WTC11 (cell line): ENCODE measurements around the gene PRELID3B. TPM values are rescaled to one million over a fixed set of nuclear protein-coding genes. Genes with fewer than 3 reads are reported as not detected.

ENCODE experiments used
- CBFB ChIP-seq: sonication (generic); formaldehyde crosslinking; IDR thresholded peaks from 2 replicates; pipeline ENCODE4 v1.8.1; 2022; ENCODE audit warnings: mild to moderate bottlenecking, low read depth, missing genetic modification reagents
- E2F5 ChIP-seq: sonication (generic); formaldehyde crosslinking; IDR thresholded peaks from 2 replicates; pipeline ENCODE4 v1.8.1; 2022; ENCODE audit warnings: mild to moderate bottlenecking, moderate library complexity, missing genetic modification reagents
- ESRRA ChIP-seq: sonication (generic); formaldehyde crosslinking; IDR thresholded peaks from 2 replicates; pipeline ENCODE4 v1.8.1; 2022; ENCODE audit warnings: mild to moderate bottlenecking, missing genetic modification reagents, borderline replicate concordance
- FOXK1 ChIP-seq: sonication (generic); formaldehyde crosslinking; IDR thresholded peaks from 2 replicates; pipeline ENCODE4 v1.8.0; 2022; ENCODE audit warnings: mild to moderate bottlenecking, moderate library complexity, missing genetic modification reagents
- FOXP1 ChIP-seq: sonication (generic); formaldehyde crosslinking; IDR thresholded peaks from 2 replicates; pipeline ENCODE4 v1.8.0; 2022; ENCODE audit warnings: missing genetic modification reagents, mild to moderate bottlenecking, moderate library complexity, borderline replicate concordance
- GABPB1 ChIP-seq: sonication (generic); formaldehyde crosslinking; IDR thresholded peaks from 2 replicates; pipeline ENCODE4 v1.8.1; 2023; ENCODE audit warnings: mild to moderate bottlenecking, missing genetic modification reagents
- GRHL2 ChIP-seq: fragments of 250-450 bp; sonication (Bioruptor Pico); IDR thresholded peaks from 2 replicates; pipeline ENCODE4 v1.8.0; 2022; ENCODE audit warnings: mild to moderate bottlenecking, moderate library complexity; ENCODE audit not compliant: insufficient replicate concordance, severe bottlenecking
- HMGXB4 ChIP-seq: sonication (generic); formaldehyde crosslinking; IDR thresholded peaks from 2 replicates; pipeline ENCODE4 v1.8.1; 2023; ENCODE audit warnings: mild to moderate bottlenecking, moderate library complexity, missing genetic modification reagents
- JAZF1 ChIP-seq: fragments of 250-450 bp; sonication (Bioruptor Pico); IDR thresholded peaks from 2 replicates; pipeline ENCODE4 v1.9.0; 2021; ENCODE audit warnings: moderate library complexity, mild to moderate bottlenecking, inconsistent platforms
- JUN ChIP-seq: sonication (generic); formaldehyde crosslinking; IDR thresholded peaks from 2 replicates; pipeline ENCODE4 v1.8.0; 2023; ENCODE audit warnings: mild to moderate bottlenecking, missing genetic modification reagents
- KAT7 ChIP-seq: sonication (generic); formaldehyde crosslinking; IDR thresholded peaks from 2 replicates; pipeline ENCODE4 v1.8.1; 2023; ENCODE audit warnings: missing genetic modification reagents, mild to moderate bottlenecking, borderline replicate concordance
- MLX ChIP-seq: sonication (generic); formaldehyde crosslinking; IDR thresholded peaks from 2 replicates; pipeline ENCODE4 v1.8.1; 2023; ENCODE audit warnings: mild to moderate bottlenecking, missing genetic modification reagents, moderate library complexity
- MXD4 ChIP-seq: fragments of 250-450 bp; sonication (Bioruptor Pico); IDR thresholded peaks from 2 replicates; pipeline ENCODE4 v1.8.0; 2021; ENCODE audit warnings: mild to moderate bottlenecking, moderate library complexity, borderline replicate concordance
- NFATC4 ChIP-seq: fragments of 250-450 bp; sonication (Bioruptor Pico); IDR thresholded peaks from 2 replicates; pipeline ENCODE4 v1.9.0; 2021; ENCODE audit warnings: mild to moderate bottlenecking
- NFYB ChIP-seq: sonication (generic); formaldehyde crosslinking; conservative IDR thresholded peaks from 2 replicates; pipeline ENCODE4 v1.8.0; 2022; ENCODE audit warnings: low read depth, missing genetic modification reagents
- NR1H2 ChIP-seq: sonication (generic); formaldehyde crosslinking; IDR thresholded peaks from 2 replicates; pipeline ENCODE4 v1.9.0; 2021; ENCODE audit warnings: mild to moderate bottlenecking, moderate library complexity, missing genetic modification reagents
- NR2C2 ChIP-seq: sonication (generic); formaldehyde crosslinking; IDR thresholded peaks from 2 replicates; pipeline ENCODE4 v1.8.0; 2022; ENCODE audit warnings: mild to moderate bottlenecking, missing genetic modification reagents
- PRRX2 ChIP-seq: fragments of 250-450 bp; sonication (Bioruptor Pico); IDR thresholded peaks from 2 replicates; pipeline ENCODE4 v1.8.0; 2021; ENCODE audit warnings: mild to moderate bottlenecking
- SMAD4 ChIP-seq: sonication (generic); formaldehyde crosslinking; IDR thresholded peaks from 2 replicates; pipeline ENCODE4 v1.8.0; 2022; ENCODE audit warnings: mild to moderate bottlenecking, missing genetic modification reagents
- SP1 ChIP-seq: sonication (generic); formaldehyde crosslinking; conservative IDR thresholded peaks from 2 replicates; pipeline ENCODE4 v1.8.1; 2022; ENCODE audit warnings: missing genetic modification reagents
- TEAD1 ChIP-seq: sonication (generic); formaldehyde crosslinking; IDR thresholded peaks from 2 replicates; pipeline ENCODE4 v1.8.0; 2022; ENCODE audit warnings: mild to moderate bottlenecking, missing genetic modification reagents
- TEAD4 ChIP-seq: sonication (generic); formaldehyde crosslinking; IDR thresholded peaks from 2 replicates; pipeline ENCODE4 v1.8.0; 2022; ENCODE audit warnings: mild to moderate bottlenecking, missing genetic modification reagents
- ZNF232 ChIP-seq: sonication (generic); formaldehyde crosslinking; IDR thresholded peaks from 2 replicates; pipeline ENCODE4 v1.8.0; 2022; ENCODE audit warnings: mild to moderate bottlenecking, missing genetic modification reagents
- ZNF396 ChIP-seq: fragments of 250-450 bp; sonication (Bioruptor Pico); IDR thresholded peaks from 2 replicates; pipeline ENCODE4 v1.8.0; 2021; ENCODE audit warnings: mild to moderate bottlenecking, moderate library complexity, borderline replicate concordance
- ZNF423 ChIP-seq: fragments of 250-450 bp; sonication (Bioruptor Pico); IDR thresholded peaks from 2 replicates; pipeline ENCODE4 v2.1.2; 2022; ENCODE audit warnings: mild to moderate bottlenecking, moderate library complexity
- total RNA-seq: library from RNA; stranded (reverse); gene quantifications from 3 replicates; pipeline ENCODE4 v1.2.3, GENCODE V29; 2021
- TF ChIP-seq, protein P1 (sequence below): sonication (generic); formaldehyde crosslinking; IDR thresholded peaks from 2 replicates; pipeline ENCODE4 v1.8.0; 2022; ENCODE audit warnings: mild to moderate bottlenecking, missing genetic modification reagents
- TF ChIP-seq, protein P2 (sequence below): sonication (generic); formaldehyde crosslinking; IDR thresholded peaks from 2 replicates; pipeline ENCODE4 v1.8.1; 2023; ENCODE audit warnings: mild to moderate bottlenecking, missing genetic modification reagents, borderline replicate concordance
- TF ChIP-seq, protein P3 (sequence below): sonication (generic); formaldehyde crosslinking; IDR thresholded peaks from 2 replicates; pipeline ENCODE4 v1.8.1; 2023; ENCODE audit warnings: mild to moderate bottlenecking, missing genetic modification reagents, moderate library complexity

Gene PRELID3B
- total RNA-seq, 1 experiment from 2014 or later: 46.9 TPM

- TF ChIP-seq HMGXB4 (CRISPR knock-in tag) (peak; percentile 71; the same call in 1 of the 2 replicates), MLX (no peak), MXD4 (CRISPR knock-in tag) (no peak), TEAD4 (CRISPR knock-in tag) (0 out of 2 replicates have a peak, but pooled peaks have one; percentile 27), CBFB (CRISPR knock-in tag) (no peak), KAT7 (peak; percentile 85; the same call in 1 of the 2 replicates), JUN (no peak; the same call in 1 of the 2 replicates), E2F5 (CRISPR knock-in tag) (peak; percentile 60; the same call in 1 of the 2 replicates), NR1H2 (CRISPR knock-in tag) (no peak), ZNF396 (no peak), SMAD4 (no peak), GRHL2 (no peak), JAZF1 (CRISPR knock-in tag) (no peak), PRRX2 (CRISPR knock-in tag) (no peak), TEAD1 (CRISPR knock-in tag) (0 out of 2 replicates have a peak, but pooled peaks have one; percentile 16), FOXP1 (CRISPR knock-in tag) (peak; percentile 79), NR2C2 (peak; percentile 49; the same call in 1 of the 2 replicates), FOXK1 (CRISPR knock-in tag) (peak; percentile 76), NFATC4 (no peak), ZNF423 (CRISPR knock-in tag) (no peak; the same call in 1 of the 2 replicates), GABPB1 (peak; percentile 78), NFYB (CRISPR knock-in tag) (peak; percentile 84), SP1 (CRISPR knock-in tag) (peak; percentile 97), ESRRA (CRISPR knock-in tag) (no peak), ZNF232 (CRISPR knock-in tag) (no peak)
- TF ChIP-seq, protein P1, sequence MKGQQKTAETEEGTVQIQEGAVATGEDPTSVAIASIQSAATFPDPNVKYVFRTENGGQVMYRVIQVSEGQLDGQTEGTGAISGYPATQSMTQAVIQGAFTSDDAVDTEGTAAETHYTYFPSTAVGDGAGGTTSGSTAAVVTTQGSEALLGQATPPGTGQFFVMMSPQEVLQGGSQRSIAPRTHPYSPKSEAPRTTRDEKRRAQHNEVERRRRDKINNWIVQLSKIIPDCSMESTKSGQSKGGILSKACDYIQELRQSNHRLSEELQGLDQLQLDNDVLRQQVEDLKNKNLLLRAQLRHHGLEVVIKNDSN (CRISPR knock-in tag): peak; percentile 62; the same call in 1 of the 2 replicates
- TF ChIP-seq, protein P2, sequence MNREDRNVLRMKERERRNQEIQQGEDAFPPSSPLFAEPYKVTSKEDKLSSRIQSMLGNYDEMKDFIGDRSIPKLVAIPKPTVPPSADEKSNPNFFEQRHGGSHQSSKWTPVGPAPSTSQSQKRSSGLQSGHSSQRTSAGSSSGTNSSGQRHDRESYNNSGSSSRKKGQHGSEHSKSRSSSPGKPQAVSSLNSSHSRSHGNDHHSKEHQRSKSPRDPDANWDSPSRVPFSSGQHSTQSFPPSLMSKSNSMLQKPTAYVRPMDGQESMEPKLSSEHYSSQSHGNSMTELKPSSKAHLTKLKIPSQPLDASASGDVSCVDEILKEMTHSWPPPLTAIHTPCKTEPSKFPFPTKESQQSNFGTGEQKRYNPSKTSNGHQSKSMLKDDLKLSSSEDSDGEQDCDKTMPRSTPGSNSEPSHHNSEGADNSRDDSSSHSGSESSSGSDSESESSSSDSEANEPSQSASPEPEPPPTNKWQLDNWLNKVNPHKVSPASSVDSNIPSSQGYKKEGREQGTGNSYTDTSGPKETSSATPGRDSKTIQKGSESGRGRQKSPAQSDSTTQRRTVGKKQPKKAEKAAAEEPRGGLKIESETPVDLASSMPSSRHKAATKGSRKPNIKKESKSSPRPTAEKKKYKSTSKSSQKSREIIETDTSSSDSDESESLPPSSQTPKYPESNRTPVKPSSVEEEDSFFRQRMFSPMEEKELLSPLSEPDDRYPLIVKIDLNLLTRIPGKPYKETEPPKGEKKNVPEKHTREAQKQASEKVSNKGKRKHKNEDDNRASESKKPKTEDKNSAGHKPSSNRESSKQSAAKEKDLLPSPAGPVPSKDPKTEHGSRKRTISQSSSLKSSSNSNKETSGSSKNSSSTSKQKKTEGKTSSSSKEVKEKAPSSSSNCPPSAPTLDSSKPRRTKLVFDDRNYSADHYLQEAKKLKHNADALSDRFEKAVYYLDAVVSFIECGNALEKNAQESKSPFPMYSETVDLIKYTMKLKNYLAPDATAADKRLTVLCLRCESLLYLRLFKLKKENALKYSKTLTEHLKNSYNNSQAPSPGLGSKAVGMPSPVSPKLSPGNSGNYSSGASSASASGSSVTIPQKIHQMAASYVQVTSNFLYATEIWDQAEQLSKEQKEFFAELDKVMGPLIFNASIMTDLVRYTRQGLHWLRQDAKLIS (CRISPR knock-in tag): peak; percentile 39; the same call in 1 of the 2 replicates
- TF ChIP-seq, protein P3, sequence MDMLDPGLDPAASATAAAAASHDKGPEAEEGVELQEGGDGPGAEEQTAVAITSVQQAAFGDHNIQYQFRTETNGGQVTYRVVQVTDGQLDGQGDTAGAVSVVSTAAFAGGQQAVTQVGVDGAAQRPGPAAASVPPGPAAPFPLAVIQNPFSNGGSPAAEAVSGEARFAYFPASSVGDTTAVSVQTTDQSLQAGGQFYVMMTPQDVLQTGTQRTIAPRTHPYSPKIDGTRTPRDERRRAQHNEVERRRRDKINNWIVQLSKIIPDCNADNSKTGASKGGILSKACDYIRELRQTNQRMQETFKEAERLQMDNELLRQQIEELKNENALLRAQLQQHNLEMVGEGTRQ (CRISPR knock-in tag): no peak
- TF ChIP-seq, all 79 proteins: peak for 29
Measured at GRCh38 chr20:59032023-59032712, 10.4 kb downstream of the PRELID3B start, which contains the start of gene ATP5F1E (continued).
